Liver (tissue), 3 donors: ENCODE results near the gene WDR90.

ENCODE experiments used
- ATF3 ChIP-seq: IDR thresholded peaks from 2 replicates; pipeline ENCODE4 v1.6.1; 2016; ENCODE audit warnings: antibody characterized with exemption
- CTCF ChIP-seq: fragments of 150-350 bp; IDR thresholded peaks from 2 replicates; pipeline ENCODE4 v1.5.1; 2017; ENCODE audit warnings: improper control_type of control experiment, low read depth, low read length; ENCODE audit not compliant: missing input control
- EGR1 ChIP-seq, 2 donors: IDR thresholded peaks; 2 replicates each; pipeline ENCODE4 v1.6.1; 2016 to 2018; ENCODE audit warnings: antibody characterized with exemption in 2 of 2, low read depth in 2 of 2
- GABPA ChIP-seq, 2 donors: IDR thresholded peaks in 1 of 2; conservative IDR thresholded peaks in 1 of 2; 2 replicates each; pipeline ENCODE4 v1.6.1; 2016; ENCODE audit warnings: antibody characterized with exemption in 2 of 2, mild to moderate bottlenecking in 1 of 2, moderate library complexity in 1 of 2
- HNF4A ChIP-seq, 2 donors: conservative IDR thresholded peaks; 2 replicates each; pipeline ENCODE4 v1.6.1; 2016; ENCODE audit warnings: antibody characterized with exemption in 2 of 2, mild to moderate bottlenecking in 2 of 2
- MAX ChIP-seq: IDR thresholded peaks from 2 replicates; pipeline ENCODE4 v1.6.1; 2016; ENCODE audit warnings: antibody characterized with exemption
- NR2F2 ChIP-seq: IDR thresholded peaks from 2 replicates; pipeline ENCODE4 v1.6.1; 2016; ENCODE audit warnings: antibody characterized with exemption
- RAD21 ChIP-seq, 2 donors: IDR thresholded peaks; 2 replicates each; pipeline ENCODE4 v1.6.1; 2016; ENCODE audit warnings: antibody characterized with exemption in 2 of 2, mild to moderate bottlenecking in 2 of 2
- REST ChIP-seq: IDR thresholded peaks from 2 replicates; pipeline ENCODE4 v1.6.1; 2016; ENCODE audit warnings: antibody characterized with exemption, mild to moderate bottlenecking
- SP1 ChIP-seq: IDR thresholded peaks from 2 replicates; pipeline ENCODE4 v1.6.1; 2018; ENCODE audit warnings: antibody characterized with exemption, mild to moderate bottlenecking
- TAF1 ChIP-seq: conservative IDR thresholded peaks from 2 replicates; pipeline ENCODE4 v1.6.1; 2016; ENCODE audit warnings: antibody characterized with exemption, mild to moderate bottlenecking
- YY1 ChIP-seq: IDR thresholded peaks from 2 replicates; pipeline ENCODE4 v1.6.1; 2016; ENCODE audit warnings: antibody characterized with exemption, mild to moderate bottlenecking
- donor health status: healthy.
- donor health status: healthy.

GRCh38 chr16:715477-716199 is 66.5 kb downstream of the WDR90 start:
- no peak for TF ChIP-seq CTCF
- no peak for TF ChIP-seq EGR1 (IDR thresholded peaks at IDR 0.05; ENCODE audit: low read depth in 2 of 2)
- no peak for TF ChIP-seq RAD21 (IDR thresholded peaks at IDR 0.05)
- TF ChIP-seq GABPA (IDR thresholded peaks at IDR 0.05 in 1 of 2, conservative IDR thresholded peaks at IDR 0.05 in 1 of 2) = no peak
- TF ChIP-seq REST = no peak
- no peak for TF ChIP-seq YY1
- no peak for TF ChIP-seq HNF4A (conservative IDR thresholded peaks at IDR 0.05)
- TF ChIP-seq MAX = no peak
- TF ChIP-seq TAF1 = no peak
- TF ChIP-seq NR2F2 = no peak
- TF ChIP-seq ATF3 = no peak
- no peak for TF ChIP-seq SP1
